ELR (cell line): ENCODE measurements around the gene PAQR3.
A peak's percentile ranks its signal among the peaks of the same experiment; 100 is the strongest.

Source experiments
- DNase-seq: peaks from one replicate; pipeline ENCODE4 v3.0.0-alpha.2; 2015; ENCODE audit warnings: low read depth

PAQR3 gene, protein sequence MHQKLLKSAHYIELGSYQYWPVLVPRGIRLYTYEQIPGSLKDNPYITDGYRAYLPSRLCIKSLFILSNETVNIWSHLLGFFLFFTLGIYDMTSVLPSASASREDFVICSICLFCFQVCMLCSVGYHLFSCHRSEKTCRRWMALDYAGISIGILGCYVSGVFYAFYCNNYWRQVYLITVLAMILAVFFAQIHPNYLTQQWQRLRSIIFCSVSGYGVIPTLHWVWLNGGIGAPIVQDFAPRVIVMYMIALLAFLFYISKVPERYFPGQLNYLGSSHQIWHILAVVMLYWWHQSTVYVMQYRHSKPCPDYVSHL

GRCh38 chr4:78938868-78939666, at the start of gene PAQR3:
Gene PAQR3 (minus strand): TSS chr4:78939438. CDS start chr4:78939224, 214 bp downstream.
- peak; percentile 82 for DNase-seq

DNA sequence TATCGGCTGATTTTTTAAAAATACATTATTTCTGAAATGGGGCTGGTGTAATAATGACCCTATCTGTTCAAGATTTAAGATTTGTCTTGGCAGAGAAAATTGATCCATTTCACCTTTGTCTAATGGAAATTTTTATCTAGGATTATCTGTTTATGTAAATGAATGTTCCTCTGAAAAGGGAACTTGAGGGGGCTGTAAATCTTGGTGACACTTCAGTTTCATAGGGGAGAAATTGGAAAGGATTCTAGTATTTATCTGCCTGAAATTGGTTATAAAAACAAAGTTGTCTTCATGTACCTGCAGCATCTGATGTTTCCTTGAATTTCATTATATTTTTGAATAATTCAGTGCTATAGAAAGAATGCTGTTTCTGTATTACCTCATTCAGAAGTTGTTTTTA, 48.4 kb upstream of the PAQR3 start:
- no peak for DNase-seq

DNA sequence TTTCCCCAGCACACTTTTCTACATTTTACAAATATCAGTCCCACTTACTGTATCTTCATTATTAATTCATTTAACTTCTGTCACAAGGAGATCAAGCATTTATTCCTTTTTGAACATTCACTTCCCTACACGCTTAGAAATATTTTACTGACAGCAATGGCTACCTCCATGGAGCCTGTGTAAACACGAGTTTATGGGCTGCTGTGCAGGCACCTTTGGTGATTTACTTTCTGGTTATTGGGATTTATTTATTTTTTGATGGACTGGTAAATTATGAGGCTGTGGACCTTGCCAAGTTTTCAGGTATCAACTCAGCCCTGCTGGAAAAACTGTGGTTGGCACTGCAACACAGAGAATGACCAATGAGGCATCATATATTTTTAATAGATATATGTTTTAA, 45.4 kb upstream of the PAQR3 start:
- DNase-seq, result no peak

GRCh38 chr4:78975865-78976264, 36.6 kb upstream of the PAQR3 start:
- DNase-seq, result no peak

GRCh38 chr4:78971776-78972175, 32.5 kb upstream of the PAQR3 start:
- no peak for DNase-seq

GRCh38 chr4:78971326-78971725, 32.1 kb upstream of the PAQR3 start:
- DNase-seq, result no peak

GRCh38 chr4:78962597-78963115, 23.4 kb upstream of the PAQR3 start:
- no peak for DNase-seq

DNA sequence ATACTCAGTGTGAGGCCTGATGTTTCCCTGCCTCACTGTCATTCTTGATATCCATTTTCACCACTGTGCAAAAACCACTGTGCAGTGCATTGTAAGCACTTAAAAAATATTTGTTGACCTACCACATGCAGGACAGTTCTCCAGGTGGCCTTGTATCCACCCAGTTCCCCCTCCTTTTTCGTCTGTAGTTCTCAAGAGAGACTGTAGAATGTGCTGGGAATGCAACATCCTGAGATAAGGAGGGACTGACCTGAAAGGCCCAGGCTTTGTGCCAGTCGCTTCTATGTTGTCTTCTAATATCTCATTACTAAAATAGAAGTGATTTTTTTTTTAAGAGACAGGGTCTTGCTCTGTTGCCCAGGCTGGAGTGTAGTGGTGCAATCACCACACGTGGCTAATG, 21.7 kb upstream of the PAQR3 start:
- no peak for DNase-seq

- no peak for DNase-seq
Measured at GRCh38 chr4:78956975-78957374, 17.7 kb upstream of the PAQR3 start.

GRCh38 chr4:78953769-78954666, 14.8 kb upstream of the PAQR3 start:
- DNase-seq, result peak; percentile 45

- DNase-seq, result no peak
Measured at GRCh38 chr4:78953231-78953630, 14.0 kb upstream of the PAQR3 start.

GRCh38 chr4:78951862-78952472, 12.7 kb upstream of the PAQR3 start:
- DNase-seq, result peak; percentile 52

DNA sequence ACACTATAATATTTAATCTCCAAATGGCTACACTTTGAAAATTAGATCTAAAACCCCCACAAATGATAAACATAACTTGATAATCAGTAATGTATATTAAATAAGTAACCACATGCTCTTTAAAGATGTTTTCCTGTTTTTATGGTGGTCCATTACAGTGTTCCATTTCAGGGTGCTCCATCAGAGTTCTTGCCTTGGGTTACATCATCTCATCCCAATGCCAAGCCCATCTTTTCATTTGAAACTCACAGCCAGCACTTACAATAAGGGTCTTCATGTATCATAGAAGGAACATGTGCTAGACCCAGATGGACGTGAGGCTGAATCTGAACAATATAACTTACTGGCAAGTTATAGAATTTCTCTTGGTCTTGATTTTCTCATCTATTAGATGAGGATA, 10.5 kb upstream of the PAQR3 start:
- no peak for DNase-seq

GRCh38 chr4:78945651-78946179, 6.5 kb upstream of the PAQR3 start:
- DNase-seq, result peak; percentile 4

- no peak for DNase-seq
Measured at GRCh38 chr4:78944381-78944780, 5.1 kb upstream of the PAQR3 start.

GRCh38 chr4:78940752-78941151, 1.5 kb upstream of the PAQR3 start:
- no peak for DNase-seq

DNA sequence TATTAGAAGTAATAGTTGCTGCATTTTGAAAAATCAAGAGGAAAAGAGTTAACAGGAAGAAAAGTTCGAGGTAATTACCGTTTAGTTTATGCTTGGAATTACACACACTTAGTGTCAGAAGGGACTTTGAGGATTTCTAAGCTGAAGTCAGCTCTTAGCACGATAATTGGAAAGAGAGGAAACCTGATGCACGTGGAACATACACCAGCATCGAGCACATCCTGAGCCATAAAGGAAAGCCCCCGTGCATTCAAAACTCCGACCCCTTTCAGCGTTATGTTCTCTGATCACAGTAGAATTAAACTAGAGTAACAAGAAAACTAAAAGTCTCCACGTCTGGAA, 400 bp upstream of the PAQR3 start:
- DNase-seq, result no peak

DNA sequence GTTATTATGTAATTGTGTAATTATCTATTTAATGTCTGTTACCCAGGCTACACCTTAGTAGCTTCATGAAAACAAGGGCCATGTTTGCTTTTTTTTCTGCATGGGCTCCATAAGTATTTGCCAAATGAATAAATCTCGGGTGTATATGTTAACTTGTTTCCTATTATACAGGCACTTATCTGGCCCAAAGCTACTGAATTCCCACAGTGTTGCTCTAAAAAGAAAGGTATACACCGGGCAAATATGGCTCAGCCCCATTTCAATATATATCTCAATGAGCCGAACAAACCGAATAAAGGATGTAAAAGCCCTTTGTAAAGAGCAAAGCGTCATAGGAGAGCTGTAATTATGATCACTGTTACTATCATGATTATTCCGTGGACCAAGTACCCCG, 767 bp downstream of the PAQR3 start:
- DNase-seq, result peak; percentile 2

- peak; percentile 45 for DNase-seq
Measured at GRCh38 chr4:78937837-78938236, 1.4 kb downstream of the PAQR3 start.

- no peak for DNase-seq
Measured at GRCh38 chr4:78936989-78937388, 2.2 kb downstream of the PAQR3 start.

DNA sequence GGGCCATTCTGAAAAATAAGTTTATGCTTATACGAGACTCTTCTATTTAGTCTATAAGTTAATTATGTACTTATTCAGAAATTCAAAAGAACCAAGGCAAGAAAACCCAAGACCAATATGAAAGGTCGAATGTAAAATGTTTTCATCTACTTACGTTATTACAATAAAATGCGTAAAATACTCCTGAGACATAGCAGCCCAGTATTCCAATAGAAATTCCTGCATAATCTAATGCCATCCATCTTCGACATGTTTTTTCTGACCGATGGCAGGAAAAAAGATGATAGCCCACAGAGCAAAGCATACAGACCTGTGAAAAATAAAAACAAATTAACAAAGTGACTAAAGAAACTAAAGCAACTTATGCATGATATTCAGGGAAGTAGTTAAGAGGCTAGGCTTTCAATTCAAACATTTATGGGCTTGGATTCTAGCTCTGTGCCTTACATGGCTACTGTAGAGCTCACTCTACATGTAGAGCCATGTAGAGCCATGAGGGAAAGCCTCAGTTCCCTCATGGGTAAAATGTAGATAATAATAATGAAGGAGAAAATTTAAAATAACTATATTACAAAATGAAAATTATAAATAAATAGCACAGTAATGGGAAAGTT, 9.1 kb downstream of the PAQR3 start:
- no peak for DNase-seq
